Esophagus muscularis mucosa (tissue), 4 donors: Measurements from ENCODE around the gene MMP12. TPM values are rescaled to one million over a fixed set of nuclear protein-coding genes. Genes with fewer than 3 reads are reported as not detected.

Experiments used
- DNase-seq: peaks from one replicate; pipeline ENCODE4 v3.0.0-alpha.2; 2017; ENCODE audit errors: extremely low spot score
- H3K27ac ChIP-seq, 4 donors: fragments of 200-600 bp; sonication (generic); replicated peaks in 1 of 4; 1 replicate in 3 of 4; 2 replicates in 1 of 4; pipeline ENCODE4 v1.5.1; 2016 to 2019; ENCODE audit warnings: mild to moderate bottlenecking in 1 of 4
- H3K27me3 ChIP-seq, 4 donors: fragments of 200-600 bp; sonication (generic); one replicate each; pipeline versions ENCODE4 v1.5.1 to v1.6.0; 2016 to 2019
- H3K36me3 ChIP-seq, 4 donors: fragments of 200-600 bp; sonication (generic); one replicate each; pipeline ENCODE4 v1.5.1; 2016 to 2019
- H3K4me1 ChIP-seq, 4 donors: fragments of 200-600 bp; sonication (generic); one replicate each; pipeline ENCODE4 v1.5.1; 2016 to 2019
- H3K4me3 ChIP-seq, 4 donors: fragments of 200-600 bp; sonication (generic); 1 replicate in 2 of 4; 2 replicates in 2 of 4; pipeline ENCODE4 v1.5.1; 2016 to 2019; ENCODE audit warnings: mild to moderate bottlenecking in 4 of 4, moderate library complexity in 1 of 4
- H3K9me3 ChIP-seq, 4 donors: fragments of 200-600 bp; sonication (generic); 1 replicate in 3 of 4; 2 replicates in 1 of 4; pipeline ENCODE4 v1.5.1; 2016 to 2019
- EP300 ChIP-seq: sonication (generic); formaldehyde crosslinking; IDR thresholded peaks from one replicate; pipeline ENCODE4 v1.6.1; 2017; ENCODE audit warnings: antibody characterized with exemption
- POLR2A ChIP-seq: fragments of 450-650 bp; IDR thresholded peaks from one replicate; pipeline ENCODE4 v1.6.1; 2017; ENCODE audit warnings: antibody characterized with exemption, moderate library complexity, mild to moderate bottlenecking, low read depth
- POLR2AphosphoS5 ChIP-seq, 2 donors: sonication (generic); formaldehyde crosslinking; IDR thresholded peaks; one replicate each; pipeline ENCODE4 v1.6.1; 2017; ENCODE audit warnings: antibody characterized with exemption in 2 of 2
- WGBS: methylation state at CpG from one replicate; pipeline ENCODE4 v1.1.5; 2018; 5-methylcytosine and 5-hydroxymethylcytosine counted together
- intact Hi-C: fragments of 100-400 bp; cut with DNase I; formaldehyde crosslinking; loops from one replicate; pipeline ENCODE4 v1.15.1; 2023
- total RNA-seq, 4 donors: library from RNA; depleted of rRNA; stranded (reverse); fragments of >200 nt; gene quantifications; one replicate each; pipeline versions ENCODE4 v1.1.0 to v1.2.1, GENCODE V29; 2016
- TF ChIP-seq, protein P1 (sequence below), 3 experiments: fragments of 200-600 bp in 2 of 3; fragments of 450-650 bp in 1 of 3; sonication (generic) in 2 of 3; IDR thresholded peaks; one replicate each; pipeline ENCODE4 v1.5.1; 2017 to 2019; ENCODE audit warnings: antibody characterized with exemption in 3 of 3, mild to moderate bottlenecking in 2 of 3, moderate library complexity in 1 of 3

MMP12 gene
- total RNA-seq, 4 donors from 2014 or later: not detected

DNA sequence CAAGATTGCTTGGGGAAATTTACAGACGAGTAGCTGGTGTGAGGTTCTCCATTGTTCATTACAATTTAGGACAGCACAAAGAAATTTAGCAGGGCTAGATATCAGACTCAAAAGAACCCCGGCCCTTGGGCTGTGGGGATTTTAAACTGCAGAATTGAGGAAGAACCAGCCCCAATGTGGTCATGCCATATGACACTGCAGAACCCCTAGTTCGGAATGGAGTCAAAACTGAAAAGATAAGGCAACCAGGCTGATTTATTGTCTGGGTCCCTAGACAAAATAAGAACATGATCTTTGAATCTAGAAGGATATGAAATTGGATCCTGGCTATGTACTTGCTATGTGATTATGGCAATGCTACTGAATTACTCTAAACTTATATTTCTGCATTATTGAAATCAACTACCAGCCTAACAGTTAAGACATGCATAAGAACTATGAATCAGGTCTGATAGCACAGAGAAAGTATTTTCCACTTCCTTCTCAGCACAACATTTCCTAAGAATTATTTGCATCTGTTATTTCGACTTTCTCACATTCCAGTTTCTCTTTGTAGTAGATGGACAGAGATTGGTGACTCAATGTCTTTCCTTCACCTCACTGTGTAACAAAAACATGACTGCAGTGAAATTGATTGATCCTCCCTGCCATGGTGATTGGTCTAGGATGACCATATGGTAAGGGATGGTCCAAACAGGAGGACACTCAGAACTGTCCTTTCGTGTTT lies 44.6 kb downstream of the MMP12 start:
- intact Hi-C loops: loop anchor here (10.0 kb wide), 1 partner anchor 105 kb away; no protein-coding TSS in a partner anchor
- H3K4me1 ChIP-seq: no peaks in the 10 kb centered on the region
- no peak for DNase-seq
- peaks cover 0 to 25% (median 0%) of the 10 kb centered on the region in 4 donors for H3K27me3 ChIP-seq
- WGBS: 76% methylated on average over 5 of the region's 5 CpGs
- H3K27ac ChIP-seq: no peak overlapping the region
- no peak overlapping the region for H3K4me3 ChIP-seq
- H3K36me3 ChIP-seq: no peaks in the 10 kb centered on the region
- TF ChIP-seq, protein P1, sequence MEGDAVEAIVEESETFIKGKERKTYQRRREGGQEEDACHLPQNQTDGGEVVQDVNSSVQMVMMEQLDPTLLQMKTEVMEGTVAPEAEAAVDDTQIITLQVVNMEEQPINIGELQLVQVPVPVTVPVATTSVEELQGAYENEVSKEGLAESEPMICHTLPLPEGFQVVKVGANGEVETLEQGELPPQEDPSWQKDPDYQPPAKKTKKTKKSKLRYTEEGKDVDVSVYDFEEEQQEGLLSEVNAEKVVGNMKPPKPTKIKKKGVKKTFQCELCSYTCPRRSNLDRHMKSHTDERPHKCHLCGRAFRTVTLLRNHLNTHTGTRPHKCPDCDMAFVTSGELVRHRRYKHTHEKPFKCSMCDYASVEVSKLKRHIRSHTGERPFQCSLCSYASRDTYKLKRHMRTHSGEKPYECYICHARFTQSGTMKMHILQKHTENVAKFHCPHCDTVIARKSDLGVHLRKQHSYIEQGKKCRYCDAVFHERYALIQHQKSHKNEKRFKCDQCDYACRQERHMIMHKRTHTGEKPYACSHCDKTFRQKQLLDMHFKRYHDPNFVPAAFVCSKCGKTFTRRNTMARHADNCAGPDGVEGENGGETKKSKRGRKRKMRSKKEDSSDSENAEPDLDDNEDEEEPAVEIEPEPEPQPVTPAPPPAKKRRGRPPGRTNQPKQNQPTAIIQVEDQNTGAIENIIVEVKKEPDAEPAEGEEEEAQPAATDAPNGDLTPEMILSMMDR (IDR thresholded peaks at IDR 0.05): no peak
- no peak for TF ChIP-seq POLR2AphosphoS5 (IDR thresholded peaks at IDR 0.05)
- TF ChIP-seq EP300: no peak
- no peak for TF ChIP-seq POLR2A
- no peaks in the 10 kb centered on the region for H3K9me3 ChIP-seq

DNA sequence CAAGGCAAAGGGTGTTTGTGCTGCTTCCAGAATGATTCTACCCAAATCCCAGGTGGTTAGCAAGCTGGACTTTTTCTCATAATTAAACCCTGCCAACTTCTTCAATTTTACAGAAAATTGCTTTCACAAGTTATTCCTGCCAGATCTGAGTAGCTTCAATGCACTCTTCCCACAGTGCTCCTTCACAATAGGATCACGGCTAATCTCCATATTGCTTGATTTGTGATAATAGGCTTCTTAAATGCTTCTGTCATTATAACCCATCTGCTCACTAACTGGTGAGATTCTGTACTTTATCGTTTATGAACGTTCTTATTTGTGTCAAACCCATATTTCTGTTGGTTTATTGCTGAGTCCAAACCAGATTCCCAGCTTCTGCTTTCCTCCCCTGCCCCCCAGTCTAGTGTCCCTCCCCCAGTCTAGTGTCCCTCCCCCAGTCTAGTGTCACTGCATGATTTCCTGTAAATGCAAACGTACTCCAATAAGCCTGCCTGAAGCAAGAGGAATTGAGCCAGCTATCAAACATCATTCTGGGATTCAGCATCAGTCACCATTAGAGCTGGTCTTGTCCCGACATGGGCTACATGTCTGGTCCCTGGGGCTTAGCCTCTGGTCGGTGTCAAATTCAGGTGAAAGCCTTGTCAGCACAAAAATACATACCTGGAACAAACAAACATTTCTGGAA lies 45.3 kb downstream of the MMP12 start:
- Histone ChIP-seq H3K27ac (no peak overlapping the region), H3K4me3 (no peak overlapping the region), H3K4me1 (no peaks in the 10 kb centered on the region), H3K9me3 (no peaks in the 10 kb centered on the region), H3K27me3 (peaks cover 0 to 25% (median 0%) of the 10 kb centered on the region in 4 donors), H3K36me3 (no peaks in the 10 kb centered on the region)
- no peak for DNase-seq
- WGBS: 71% methylated on average over 6 of the region's 6 CpGs
- intact Hi-C loops: no loop called here
- TF ChIP-seq, protein P1 (IDR thresholded peaks at IDR 0.05): no peak

DNA sequence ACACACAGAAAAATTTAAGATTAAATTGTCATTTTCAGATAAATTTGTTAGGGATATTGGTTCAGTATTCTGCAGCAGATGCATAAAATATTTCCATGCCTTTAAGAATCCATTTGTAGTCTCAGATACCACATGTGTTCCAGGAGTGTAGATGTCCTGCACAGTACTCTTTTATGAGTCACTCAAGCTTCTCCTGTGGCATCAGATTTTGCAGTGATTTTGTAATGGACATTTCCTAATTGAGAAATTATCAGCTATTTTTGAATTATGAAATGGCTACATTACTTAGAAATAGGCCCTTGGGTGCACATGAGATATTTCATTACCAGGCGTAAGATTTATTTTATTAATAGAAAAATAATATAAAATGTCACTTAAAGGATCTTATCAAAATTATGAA lies 50.2 kb downstream of the MMP12 start:
- intact Hi-C loops: no loop called here

DNA sequence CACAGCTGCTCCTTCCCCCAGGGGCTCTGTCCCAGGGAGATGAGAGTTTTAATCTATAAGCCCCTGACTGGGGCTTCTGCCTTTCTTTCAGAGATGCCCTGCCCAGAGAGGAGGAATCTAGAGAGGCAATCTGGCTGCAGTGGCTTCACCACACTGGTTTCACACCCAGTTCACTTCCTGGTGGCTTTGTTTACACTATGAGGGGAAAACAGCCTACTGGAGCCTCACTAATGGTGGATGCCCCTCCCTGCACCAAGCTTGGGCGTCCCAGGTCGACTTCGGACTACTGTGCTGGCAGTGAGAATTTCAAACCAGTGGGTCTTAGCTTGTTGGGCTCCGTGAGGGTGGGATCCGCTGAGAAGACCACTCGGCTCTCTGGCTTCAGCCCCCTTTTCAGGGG lies 55.3 kb downstream of the MMP12 start:
- no peaks in the 10 kb centered on the region for H3K27me3 ChIP-seq
- no peaks in the 10 kb centered on the region for H3K9me3 ChIP-seq
- H3K4me1 ChIP-seq: no peaks in the 10 kb centered on the region
- intact Hi-C loops: no loop called here
- TF ChIP-seq POLR2A (no peak), POLR2AphosphoS5 (IDR thresholded peaks at IDR 0.05) (no peak), EP300 (no peak)
- TF ChIP-seq, protein P1 (IDR thresholded peaks at IDR 0.05): no peak
- no peak overlapping the region for H3K27ac ChIP-seq
- DNase-seq: no peak
- no peak overlapping the region for H3K4me3 ChIP-seq
- no peaks in the 10 kb centered on the region for H3K36me3 ChIP-seq
- WGBS: 71% methylated on average over 6 of the region's 6 CpGs

More for the DNA sequence above, 50.2 kb downstream of the MMP12 start:
- TF ChIP-seq POLR2AphosphoS5 (IDR thresholded peaks at IDR 0.05) (no peak), EP300 (no peak), POLR2A (no peak)
- TF ChIP-seq, protein P1 (IDR thresholded peaks at IDR 0.05): no peak
- Histone ChIP-seq H3K36me3 (no peaks in the 10 kb centered on the region), H3K27ac (no peak overlapping the region), H3K9me3 (no peaks in the 10 kb centered on the region), H3K4me1 (no peaks in the 10 kb centered on the region), H3K27me3 (peaks cover 0 to 4% (median 0%) of the 10 kb centered on the region in 4 donors), H3K4me3 (no peak overlapping the region)
- 97% methylated on average over 1 of the region's 1 CpG for WGBS
- DNase-seq: no peak
